Transverse colon (tissue), 4 donors: ENCODE measurements around the gene LHFPL6.

Experiments
- CTCF ChIP-seq, 5 experiments: fragments of 200-600 bp in 3 of 5; fragments of 450-650 bp in 2 of 5; sonication (generic) in 3 of 5; IDR thresholded peaks; 1 replicate in 2 of 5; 2 replicates in 3 of 5; pipeline ENCODE4 v1.5.1; 2016 to 2017; ENCODE audit warnings: antibody characterized with exemption in 5 of 5, inconsistent platforms in 3 of 5, mild to moderate bottlenecking in 2 of 5, moderate library complexity in 1 of 5
- POLR2A ChIP-seq: fragments of 450-650 bp; IDR thresholded peaks from one replicate; pipeline ENCODE4 v1.6.1; 2016; ENCODE audit warnings: antibody characterized with exemption, mild to moderate bottlenecking, moderate library complexity
- POLR2AphosphoS5 ChIP-seq, 3 donors: sonication (generic); formaldehyde crosslinking; IDR thresholded peaks; one replicate each; pipeline ENCODE4 v1.6.1; 2016; ENCODE audit warnings: antibody characterized with exemption in 3 of 3

GRCh38 chr13:39557285-39557955 is 45.6 kb downstream of the LHFPL6 start:
- TF ChIP-seq POLR2A = no peak
- TF ChIP-seq CTCF (IDR thresholded peaks at IDR 0.05) = no peak
- no peak for TF ChIP-seq POLR2AphosphoS5 (IDR thresholded peaks at IDR 0.05)
